ENCODE measurements around the gene KLHL29.

DNA sequence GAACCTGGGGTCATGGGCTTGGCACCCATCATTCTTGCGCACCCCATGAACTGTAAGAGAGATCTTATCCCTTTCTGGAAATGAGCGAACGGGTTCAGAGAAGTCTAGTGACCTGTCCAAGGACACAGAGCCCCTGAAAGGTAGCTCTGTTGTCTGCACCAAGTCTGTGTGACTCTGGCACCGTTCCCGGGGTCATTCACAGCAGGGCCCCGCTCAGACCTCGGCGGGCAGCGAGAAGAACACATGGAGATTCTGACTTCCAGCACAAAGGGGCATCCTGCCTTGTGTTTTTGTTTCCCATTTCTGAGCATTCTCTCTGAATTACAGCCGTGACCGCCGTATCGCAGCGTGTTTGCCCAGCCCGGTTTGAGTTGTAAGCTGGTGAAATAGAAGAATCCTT, 231.7 kb downstream of the KLHL29 start:
- TF ChIP-seq, protein P1, sequence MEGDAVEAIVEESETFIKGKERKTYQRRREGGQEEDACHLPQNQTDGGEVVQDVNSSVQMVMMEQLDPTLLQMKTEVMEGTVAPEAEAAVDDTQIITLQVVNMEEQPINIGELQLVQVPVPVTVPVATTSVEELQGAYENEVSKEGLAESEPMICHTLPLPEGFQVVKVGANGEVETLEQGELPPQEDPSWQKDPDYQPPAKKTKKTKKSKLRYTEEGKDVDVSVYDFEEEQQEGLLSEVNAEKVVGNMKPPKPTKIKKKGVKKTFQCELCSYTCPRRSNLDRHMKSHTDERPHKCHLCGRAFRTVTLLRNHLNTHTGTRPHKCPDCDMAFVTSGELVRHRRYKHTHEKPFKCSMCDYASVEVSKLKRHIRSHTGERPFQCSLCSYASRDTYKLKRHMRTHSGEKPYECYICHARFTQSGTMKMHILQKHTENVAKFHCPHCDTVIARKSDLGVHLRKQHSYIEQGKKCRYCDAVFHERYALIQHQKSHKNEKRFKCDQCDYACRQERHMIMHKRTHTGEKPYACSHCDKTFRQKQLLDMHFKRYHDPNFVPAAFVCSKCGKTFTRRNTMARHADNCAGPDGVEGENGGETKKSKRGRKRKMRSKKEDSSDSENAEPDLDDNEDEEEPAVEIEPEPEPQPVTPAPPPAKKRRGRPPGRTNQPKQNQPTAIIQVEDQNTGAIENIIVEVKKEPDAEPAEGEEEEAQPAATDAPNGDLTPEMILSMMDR (IDR thresholded peaks at IDR 0.05; ENCODE audit: low read depth, low read length, poor library complexity, severe bottlenecking) = no peak
- TF ChIP-seq EZH2phosphoT487 (IDR thresholded peaks at IDR 0.05; ENCODE audit: borderline replicate concordance, low read length) = no peak
